A673 (cell line): ENCODE measurements around the gene ZNF444. TPM values are rescaled to one million over a fixed set of nuclear protein-coding genes. Genes with fewer than 3 reads are reported as not detected.

ENCODE experiments used
- BruUV-seq: library from RNA; stranded (reverse); fragments of 400-500 nt; replicated peaks from 2 replicates; lab custom pipeline; 2021; lab: Mats Ljungman, UMichigan
- CTCF ChIA-PET: fragments of 300-600 bp; sonication (Branson Sonifier 250); formaldehyde crosslinking; loops from one replicate; lab custom pipeline; 2022; ENCODE audit warnings: antibody characterized with exemption; lab: Charles Lee
- POLR2A ChIA-PET: fragments of 300-600 bp; sonication (Branson Sonifier 250); formaldehyde crosslinking; loops from one replicate; lab custom pipeline; 2022; ENCODE audit warnings: antibody characterized with exemption; ENCODE audit not compliant: low non-redundant PET; lab: Charles Lee
- DNase-seq: peaks from one replicate; pipeline ENCODE4 v3.0.0-alpha.2; 2015; ENCODE audit warnings: low spot score
- H3K27ac ChIP-seq: fragments of 200-600 bp; sonication (generic); 2 replicates; pipeline ENCODE4 v1.5.1; 2016; ENCODE audit warnings: mixed run types, low read depth, mild to moderate bottlenecking, mixed read lengths, antibody characterized with exemption, low read length; ENCODE audit not compliant: poor library complexity, severe bottlenecking
- H3K27me3 ChIP-seq: fragments of 200-600 bp; sonication (generic); replicated peaks from 2 replicates; pipeline ENCODE4 v1.6.1; 2017; ENCODE audit warnings: mixed run types, low read depth, mild to moderate bottlenecking, mixed read lengths, antibody characterized with exemption, low read length; ENCODE audit not compliant: insufficient read depth, poor library complexity
- H3K36me3 ChIP-seq: fragments of 200-600 bp; sonication (generic); 2 replicates; pipeline ENCODE4 v1.6.1; 2016; ENCODE audit warnings: mixed run types, mild to moderate bottlenecking, mixed read lengths, antibody characterized with exemption, low read length; ENCODE audit not compliant: insufficient read depth, poor library complexity, severe bottlenecking
- H3K4me1 ChIP-seq: fragments of 200-600 bp; sonication (generic); 2 replicates; pipeline ENCODE4 v1.6.1; 2017; ENCODE audit warnings: mixed run types, mild to moderate bottlenecking, mixed read lengths, antibody characterized with exemption, low read length; ENCODE audit not compliant: insufficient read depth, poor library complexity, severe bottlenecking
- H3K4me3 ChIP-seq: fragments of 200-600 bp; sonication (generic); 2 replicates; pipeline ENCODE4 v1.5.1; 2016; ENCODE audit warnings: low read depth, mixed run types, mild to moderate bottlenecking, mixed read lengths, low read length; ENCODE audit not compliant: poor library complexity, severe bottlenecking
- H3K9me3 ChIP-seq: fragments of 200-600 bp; sonication (generic); 2 replicates; pipeline ENCODE4 v1.6.1; 2016; ENCODE audit warnings: mixed run types, low read depth, mild to moderate bottlenecking, mixed read lengths, antibody characterized with exemption, low read length; ENCODE audit not compliant: poor library complexity, severe bottlenecking
- EZH2 ChIP-seq: fragments of 200-600 bp; sonication (generic); IDR thresholded peaks from 2 replicates; pipeline ENCODE4 v1.6.1; 2017; ENCODE audit warnings: borderline replicate concordance, low read depth, mild to moderate bottlenecking, mixed read lengths, antibody characterized with exemption, low read length; ENCODE audit not compliant: poor library complexity, severe bottlenecking
- intact Hi-C: fragments of 100-400 bp; cut with micrococcal nuclease; formaldehyde crosslinking; loops from one replicate; pipeline ENCODE4 v1.10.0; 2022; ENCODE audit not compliant: unreplicated experiment
- total RNA-seq: library from RNA; stranded (reverse); gene quantifications from 2 replicates; pipeline ENCODE4 v1.2.3, GENCODE V29; 2021
- TF ChIP-seq, protein P1 (sequence below): fragments of 300-800, 200-600 bp; sonication (generic); conservative IDR thresholded peaks from 2 replicates; pipeline ENCODE4 v1.5.1; 2017; ENCODE audit warnings: low read depth, mild to moderate bottlenecking, antibody characterized with exemption, low read length, moderate library complexity, mixed read lengths

The ZNF444 gene
- total RNA-seq, 1 experiment from 2014 or later = 45.3 TPM

GRCh38 chr19:56109226-56109625 is 31.9 kb upstream of the ZNF444 start:
- H3K36me3 ChIP-seq = no peaks in the 10 kb centered on the region
- DNase-seq = no peak
- intact Hi-C loops = no loop called here
- no TSS peak for BruUV-seq
- no peaks in the 10 kb centered on the region for H3K27me3 ChIP-seq
- H3K27ac ChIP-seq = no peak overlapping the region
- ChIA-PET CTCF (no interaction called here), POLR2A (no interaction called here)
- no peak overlapping the region for H3K4me3 ChIP-seq
- TF ChIP-seq EZH2 = no peak
- TF ChIP-seq, protein P1, sequence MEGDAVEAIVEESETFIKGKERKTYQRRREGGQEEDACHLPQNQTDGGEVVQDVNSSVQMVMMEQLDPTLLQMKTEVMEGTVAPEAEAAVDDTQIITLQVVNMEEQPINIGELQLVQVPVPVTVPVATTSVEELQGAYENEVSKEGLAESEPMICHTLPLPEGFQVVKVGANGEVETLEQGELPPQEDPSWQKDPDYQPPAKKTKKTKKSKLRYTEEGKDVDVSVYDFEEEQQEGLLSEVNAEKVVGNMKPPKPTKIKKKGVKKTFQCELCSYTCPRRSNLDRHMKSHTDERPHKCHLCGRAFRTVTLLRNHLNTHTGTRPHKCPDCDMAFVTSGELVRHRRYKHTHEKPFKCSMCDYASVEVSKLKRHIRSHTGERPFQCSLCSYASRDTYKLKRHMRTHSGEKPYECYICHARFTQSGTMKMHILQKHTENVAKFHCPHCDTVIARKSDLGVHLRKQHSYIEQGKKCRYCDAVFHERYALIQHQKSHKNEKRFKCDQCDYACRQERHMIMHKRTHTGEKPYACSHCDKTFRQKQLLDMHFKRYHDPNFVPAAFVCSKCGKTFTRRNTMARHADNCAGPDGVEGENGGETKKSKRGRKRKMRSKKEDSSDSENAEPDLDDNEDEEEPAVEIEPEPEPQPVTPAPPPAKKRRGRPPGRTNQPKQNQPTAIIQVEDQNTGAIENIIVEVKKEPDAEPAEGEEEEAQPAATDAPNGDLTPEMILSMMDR = no peak
- H3K9me3 ChIP-seq = no peaks in the 10 kb centered on the region
- H3K4me1 ChIP-seq = peaks cover 54% of the 10 kb centered on the region

GRCh38 chr19:56110515-56111448 is 30.3 kb upstream of the ZNF444 start:
- no peak for DNase-seq
- no peak for TF ChIP-seq EZH2
- TF ChIP-seq, protein P1 = no peak
- Histone ChIP-seq H3K4me1 (peaks cover 48% of the 10 kb centered on the region), H3K36me3 (no peaks in the 10 kb centered on the region), H3K4me3 (no peak overlapping the region), H3K9me3 (no peaks in the 10 kb centered on the region), H3K27me3 (no peaks in the 10 kb centered on the region), H3K27ac (peak overlapping the region; percentile 71)
- POLR2A ChIA-PET = no interaction called here
- CTCF ChIA-PET = no interaction called here
- BruUV-seq = no TSS peak
- intact Hi-C loops = no loop called here

DNA sequence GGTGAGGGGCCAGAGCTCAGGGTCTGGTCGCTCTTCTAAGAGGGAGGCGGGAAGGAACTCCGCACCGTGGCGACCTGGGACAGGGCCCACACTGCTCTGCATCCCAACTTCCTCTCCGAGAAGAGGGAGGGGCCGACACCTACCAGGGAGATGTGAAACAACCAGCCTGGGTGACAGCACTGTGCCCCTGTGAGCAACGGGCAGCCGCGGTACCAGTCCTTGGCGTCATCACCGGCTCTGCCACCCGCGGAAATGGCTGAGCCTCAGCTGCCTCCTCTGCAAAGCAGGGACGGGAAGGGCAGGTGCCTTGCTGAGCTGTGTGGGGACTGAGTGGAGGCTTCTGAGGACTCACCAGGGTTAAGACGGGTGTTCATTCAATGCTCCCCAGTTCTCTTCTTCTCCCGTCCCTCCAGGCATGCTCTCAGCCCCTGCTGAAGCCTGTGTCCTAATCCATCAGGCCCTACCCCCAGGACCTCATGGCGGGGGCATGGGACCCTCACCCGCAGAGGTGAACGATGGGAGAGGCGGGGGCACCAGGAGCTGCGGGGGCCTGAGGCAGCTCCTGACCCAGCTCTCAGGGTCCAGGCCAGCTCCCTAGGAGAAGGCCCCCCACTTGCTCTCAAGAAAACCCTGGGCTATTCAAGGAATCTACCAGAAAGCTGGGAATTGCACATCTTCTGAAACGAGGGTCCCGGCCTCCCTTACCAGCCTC is 29.3 kb upstream of the ZNF444 start:
- CTCF ChIA-PET = no interaction called here
- TF ChIP-seq, protein P1 = no peak
- no peak for TF ChIP-seq EZH2
- H3K27ac ChIP-seq = no peak overlapping the region

More for the DNA sequence above, 29.3 kb upstream of the ZNF444 start:
- BruUV-seq = no TSS peak
- POLR2A ChIA-PET = no interaction called here
- Histone ChIP-seq H3K36me3 (no peaks in the 10 kb centered on the region), H3K9me3 (no peaks in the 10 kb centered on the region), H3K4me3 (no peak overlapping the region), H3K4me1 (peaks cover 48% of the 10 kb centered on the region), H3K27me3 (no peaks in the 10 kb centered on the region)
- intact Hi-C loops = no loop called here
- no peak for DNase-seq
